ENCODE measurements around the gene STUB1. TPM values are rescaled to one million over a fixed set of nuclear protein-coding genes. Genes with fewer than 3 reads are reported as not detected.

The STUB1 gene
- total and polyA plus RNA-seq, 2 of the 8 experiments (the other 6 are each of a cell fraction or from before 2014, with no cell fraction given): 89.9 to 103 TPM

DNA sequence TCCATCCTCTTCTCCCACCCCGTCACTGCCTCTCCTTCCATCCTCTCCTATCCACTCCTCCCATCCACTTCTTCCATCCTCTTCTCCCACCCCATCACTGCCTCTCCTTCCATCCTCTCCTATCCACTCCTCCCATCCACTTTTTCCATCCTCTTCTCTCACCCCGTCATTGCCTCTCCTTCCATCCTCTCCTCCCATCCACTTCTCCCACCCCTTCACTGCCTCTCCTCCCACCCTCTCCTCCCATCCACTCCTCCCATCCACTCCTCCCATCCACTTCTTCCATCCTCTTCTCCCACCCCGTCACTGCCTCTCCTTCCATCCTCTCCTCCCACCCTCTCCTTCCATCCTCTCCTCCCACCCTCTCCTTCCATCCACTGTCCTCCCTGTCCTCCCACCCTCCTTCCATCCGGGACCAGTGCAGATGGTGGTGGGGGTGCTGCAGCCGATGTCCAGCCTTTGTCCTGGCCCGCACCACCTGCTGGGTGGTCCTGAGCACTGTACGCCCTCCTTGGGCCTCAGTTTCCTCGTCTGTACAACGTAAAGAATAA, 48.3 kb upstream of the STUB1 start (continued):
- no peak for TF ChIP-seq JUN (IDR thresholded peaks at IDR 0.05; ENCODE audit: low read depth, low read length)
- TF ChIP-seq HDAC2 (IDR thresholded peaks at IDR 0.05; ENCODE audit: borderline replicate concordance in 1 of 2, low read depth in 2 of 2, low read length in 2 of 2): no peak
- no peak for TF ChIP-seq CTBP2 (IDR thresholded peaks at IDR 0.05; ENCODE audit: borderline replicate concordance, insufficient read depth, insufficient read length, low read length)
